Measurements from ENCODE around the gene SNRPD3.

GRCh38 chr22:24580276-24580675 is 24.5 kb downstream of the SNRPD3 start:
- TF ChIP-seq, protein P1, sequence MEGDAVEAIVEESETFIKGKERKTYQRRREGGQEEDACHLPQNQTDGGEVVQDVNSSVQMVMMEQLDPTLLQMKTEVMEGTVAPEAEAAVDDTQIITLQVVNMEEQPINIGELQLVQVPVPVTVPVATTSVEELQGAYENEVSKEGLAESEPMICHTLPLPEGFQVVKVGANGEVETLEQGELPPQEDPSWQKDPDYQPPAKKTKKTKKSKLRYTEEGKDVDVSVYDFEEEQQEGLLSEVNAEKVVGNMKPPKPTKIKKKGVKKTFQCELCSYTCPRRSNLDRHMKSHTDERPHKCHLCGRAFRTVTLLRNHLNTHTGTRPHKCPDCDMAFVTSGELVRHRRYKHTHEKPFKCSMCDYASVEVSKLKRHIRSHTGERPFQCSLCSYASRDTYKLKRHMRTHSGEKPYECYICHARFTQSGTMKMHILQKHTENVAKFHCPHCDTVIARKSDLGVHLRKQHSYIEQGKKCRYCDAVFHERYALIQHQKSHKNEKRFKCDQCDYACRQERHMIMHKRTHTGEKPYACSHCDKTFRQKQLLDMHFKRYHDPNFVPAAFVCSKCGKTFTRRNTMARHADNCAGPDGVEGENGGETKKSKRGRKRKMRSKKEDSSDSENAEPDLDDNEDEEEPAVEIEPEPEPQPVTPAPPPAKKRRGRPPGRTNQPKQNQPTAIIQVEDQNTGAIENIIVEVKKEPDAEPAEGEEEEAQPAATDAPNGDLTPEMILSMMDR (IDR thresholded peaks at IDR 0.05) = no peak
- TF ChIP-seq POLR2A (IDR thresholded peaks at IDR 0.05) = no peak
- TF ChIP-seq POLR2AphosphoS5 (IDR thresholded peaks at IDR 0.05) = peak; percentile 67
- TF ChIP-seq EP300 (IDR thresholded peaks at IDR 0.05) = no peak
